Panc1 (cell line): Measurements from ENCODE around the gene HNRNPD. TPM values are rescaled to one million over a fixed set of nuclear protein-coding genes. Genes with fewer than 3 reads are reported as not detected.

Experiments
- ATAC-seq: fragments of 200-7000 bp; cut with Tn5 transposase; 2 replicates; pipeline ENCODE4 v1.9.1; 2020; ENCODE audit warnings: mild to moderate bottlenecking, moderate library complexity
- BruUV-seq: library from RNA; stranded (reverse); fragments of 400-500 nt; replicated peaks from 2 replicates; lab custom pipeline; 2021; lab: Mats Ljungman, UMichigan
- CTCF ChIA-PET: fragments of 300-600 bp; sonication (Branson Sonifier 250); formaldehyde crosslinking; loops from one replicate; lab custom pipeline; 2022; ENCODE audit warnings: antibody characterized with exemption; lab: Charles Lee
- POLR2A ChIA-PET: fragments of 300-600 bp; sonication (Branson Sonifier 250); formaldehyde crosslinking; loops from one replicate; lab custom pipeline; 2022; ENCODE audit warnings: antibody characterized with exemption; lab: Charles Lee
- DNase-seq: peaks from one replicate; pipeline ENCODE4 v3.0.0-alpha.2; 2010; ENCODE audit warnings: low read depth, low spot score
- H3K27ac ChIP-seq: 2 replicates; pipeline ENCODE4 v1.5.1; 2011; ENCODE audit warnings: mild to moderate bottlenecking, low read length, inconsistent platforms
- H3K27me3 ChIP-seq: fragments of 200-500 bp; sonication (Bioruptor generic); 2 replicates; pipeline ENCODE4 v1.6.0; 2014; ENCODE audit warnings: low read length, inconsistent platforms; ENCODE audit not compliant: control insufficient read depth, insufficient read depth
- H3K36me3 ChIP-seq: fragments of 200-500 bp; sonication (Bioruptor generic); 2 replicates; pipeline ENCODE4 v1.5.1; 2014; ENCODE audit warnings: inconsistent platforms, mild to moderate bottlenecking, low read length, moderate library complexity; ENCODE audit not compliant: control insufficient read depth, insufficient read depth
- H3K4me1 ChIP-seq: 2 replicates; pipeline ENCODE4 v1.5.1; 2011; ENCODE audit warnings: inconsistent platforms, mild to moderate bottlenecking, low read length, moderate library complexity; ENCODE audit not compliant: control insufficient read depth, insufficient read depth
- H3K4me3 ChIP-seq, 2 experiments: 2 replicates each; pipeline ENCODE4 v1.5.1; 2011 to 2012; ENCODE audit warnings: low read depth in 2 of 2, low read length in 2 of 2, mild to moderate bottlenecking in 2 of 2, inconsistent platforms in 1 of 2, moderate library complexity in 1 of 2
- H3K9me3 ChIP-seq: fragments of 200-500 bp; sonication (Bioruptor generic); 2 replicates; pipeline ENCODE4 v1.5.1; 2014; ENCODE audit warnings: low read depth, mild to moderate bottlenecking, inconsistent platforms, low read length, moderate library complexity; ENCODE audit not compliant: control insufficient read depth, insufficient read depth
- CTCF ChIP-seq: fragments of 450-650 bp; IDR thresholded peaks from 2 replicates; pipeline ENCODE4 v1.5.1; 2017; ENCODE audit warnings: mild to moderate bottlenecking
- POLR2AphosphoS5 ChIP-seq: IDR thresholded peaks from 2 replicates; pipeline ENCODE4 v1.6.1; 2012; ENCODE audit warnings: mild to moderate bottlenecking, low read depth, low read length, moderate library complexity
- REST ChIP-seq, 2 experiments: IDR thresholded peaks; 2 replicates each; pipeline ENCODE4 v1.6.1; 2011 to 2012; ENCODE audit warnings: low read depth in 2 of 2, control low read depth in 1 of 2, low read length in 1 of 2, mild to moderate bottlenecking in 1 of 2, moderate library complexity in 1 of 2; ENCODE audit not compliant: insufficient read depth in 1 of 2
- SIN3A ChIP-seq: IDR thresholded peaks from 2 replicates; pipeline ENCODE4 v1.6.1; 2012; ENCODE audit warnings: low read depth, mild to moderate bottlenecking, low read length, moderate library complexity, borderline replicate concordance; ENCODE audit not compliant: insufficient read depth
- TCF7L2 ChIP-seq: IDR thresholded peaks from 2 replicates; pipeline ENCODE4 v1.6.1; 2011; ENCODE audit warnings: mild to moderate bottlenecking, low read depth, low read length, inconsistent platforms
- in situ Hi-C: cut with HindIII; loops from 2 replicates; pipeline ENCODE4 v1.10.0; 2016; ENCODE audit warnings: low sequenced_read_pairs, low pct_unique_long_range_greater_than_20kb
- intact Hi-C: fragments of 100-400 bp; cut with micrococcal nuclease; formaldehyde crosslinking; loops from one replicate; pipeline ENCODE4 v1.10.0; 2022; ENCODE audit not compliant: unreplicated experiment
- total RNA-seq: library from RNA; stranded (reverse); gene quantifications from one replicate; pipeline ENCODE4 v1.2.1, GENCODE V29; 2021; ENCODE audit not compliant: unreplicated experiment

The HNRNPD gene
- total RNA-seq, 1 experiment from 2014 or later = 170 TPM

GRCh38 chr4:82352118-82352824 is 21.5 kb downstream of the HNRNPD start:
- Histone ChIP-seq H3K27ac (no peak overlapping the region), H3K4me3 (no peak overlapping the region), H3K27me3 (no peaks in the 10 kb centered on the region), H3K36me3 (peaks cover 50% of the 10 kb centered on the region), H3K9me3 (no peaks in the 10 kb centered on the region), H3K4me1 (no peaks in the 10 kb centered on the region)
- TF ChIP-seq SIN3A = no peak
- TF ChIP-seq REST (IDR thresholded peaks at IDR 0.05; ENCODE audit: insufficient read depth in 1 of 2, low read depth in 2 of 2, low read length in 1 of 2) = no peak
- TF ChIP-seq POLR2AphosphoS5 = no peak
- TF ChIP-seq TCF7L2 = no peak
- no peak for TF ChIP-seq CTCF
- DNase-seq = no peak
- in situ Hi-C loops (no loop called here), intact Hi-C loops (no loop called here)
- POLR2A ChIA-PET = interaction anchor here (0.6 kb wide), 1 partner anchor 60 kb away, joined by 3 read pairs; no protein-coding TSS in a partner anchor
- BruUV-seq = no TSS peak
- no peak for ATAC-seq
- CTCF ChIA-PET = no interaction called here

- DNase-seq (no peak), ATAC-seq (no peak)
- BruUV-seq = no TSS peak
- ChIA-PET POLR2A (no interaction called here), CTCF (no interaction called here)
- Histone ChIP-seq H3K4me3 (no peak overlapping the region), H3K27me3 (no peaks in the 10 kb centered on the region), H3K9me3 (no peaks in the 10 kb centered on the region), H3K4me1 (no peaks in the 10 kb centered on the region), H3K27ac (no peak overlapping the region), H3K36me3 (peaks cover 6% of the 10 kb centered on the region; the same call in 1 of the 2 replicates)
- intact Hi-C loops = no loop called here
- in situ Hi-C loops = no loop called here
- TF ChIP-seq POLR2AphosphoS5 (no peak), REST (IDR thresholded peaks at IDR 0.05; ENCODE audit: insufficient read depth in 1 of 2, low read depth in 2 of 2, low read length in 1 of 2) (no peak), TCF7L2 (no peak), SIN3A (no peak)
Measured at GRCh38 chr4:82346126-82346525, 27.7 kb downstream of the HNRNPD start.
